HL-60 (cell line): ENCODE data around the gene SLC17A7.

Experiments used
- POLR2AphosphoS5 ChIP-seq: IDR thresholded peaks from 2 replicates; pipeline ENCODE4 v1.6.1; 2012; ENCODE audit warnings: low read depth
- TF ChIP-seq, protein P1 (sequence below): IDR thresholded peaks from one replicate; pipeline ENCODE4 v1.5.1; 2011; ENCODE audit warnings: low read length, control low read depth, inconsistent platforms; ENCODE audit not compliant: insufficient read depth

DNA sequence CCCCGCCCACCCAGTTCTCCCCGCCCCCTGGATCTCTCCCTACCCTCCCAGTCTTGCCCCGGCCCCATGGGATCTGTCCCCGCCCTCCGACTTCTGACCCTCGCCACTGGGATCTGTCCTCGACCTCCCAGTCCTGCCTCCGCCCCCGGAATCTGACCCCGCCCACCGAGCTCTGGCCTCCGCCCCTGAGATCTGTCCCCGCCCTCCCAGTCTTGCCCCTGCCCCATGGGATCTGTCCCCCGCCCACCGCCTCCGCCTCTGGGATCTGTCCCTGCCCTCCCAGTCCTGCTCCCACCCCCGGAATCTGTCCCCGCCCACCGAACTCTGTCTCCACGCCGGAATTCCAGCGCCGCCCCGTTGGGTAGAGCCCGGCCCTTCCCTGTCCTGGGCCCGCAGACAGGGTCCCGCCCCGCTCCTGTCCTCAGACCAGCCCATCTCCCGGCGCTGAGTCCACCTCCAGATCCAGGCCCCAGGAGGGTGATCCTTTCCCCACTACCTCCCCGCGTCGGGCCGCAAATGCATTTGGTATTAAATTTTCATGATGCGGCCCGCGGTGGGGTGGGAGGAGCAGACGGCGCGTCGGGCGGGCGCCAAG is 1.5 kb upstream of the SLC17A7 start:
- no peak for TF ChIP-seq POLR2AphosphoS5
- TF ChIP-seq, protein P1, sequence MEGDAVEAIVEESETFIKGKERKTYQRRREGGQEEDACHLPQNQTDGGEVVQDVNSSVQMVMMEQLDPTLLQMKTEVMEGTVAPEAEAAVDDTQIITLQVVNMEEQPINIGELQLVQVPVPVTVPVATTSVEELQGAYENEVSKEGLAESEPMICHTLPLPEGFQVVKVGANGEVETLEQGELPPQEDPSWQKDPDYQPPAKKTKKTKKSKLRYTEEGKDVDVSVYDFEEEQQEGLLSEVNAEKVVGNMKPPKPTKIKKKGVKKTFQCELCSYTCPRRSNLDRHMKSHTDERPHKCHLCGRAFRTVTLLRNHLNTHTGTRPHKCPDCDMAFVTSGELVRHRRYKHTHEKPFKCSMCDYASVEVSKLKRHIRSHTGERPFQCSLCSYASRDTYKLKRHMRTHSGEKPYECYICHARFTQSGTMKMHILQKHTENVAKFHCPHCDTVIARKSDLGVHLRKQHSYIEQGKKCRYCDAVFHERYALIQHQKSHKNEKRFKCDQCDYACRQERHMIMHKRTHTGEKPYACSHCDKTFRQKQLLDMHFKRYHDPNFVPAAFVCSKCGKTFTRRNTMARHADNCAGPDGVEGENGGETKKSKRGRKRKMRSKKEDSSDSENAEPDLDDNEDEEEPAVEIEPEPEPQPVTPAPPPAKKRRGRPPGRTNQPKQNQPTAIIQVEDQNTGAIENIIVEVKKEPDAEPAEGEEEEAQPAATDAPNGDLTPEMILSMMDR = no peak
